Measurements from ENCODE around the gene MS4A13.
"Not testable (repeated sequence)": the region's sequence is repeated elsewhere in the genome, so short reads cannot be mapped to it uniquely, and the experiment has no call there.

Gene MS4A13

GRCh38 chr11:60515144-60515855 is at the start of gene MS4A13:
Gene MS4A13, plus strand, starts transcription at chr11:60515392. Its CDS starts 2,692 bp downstream, at chr11:60518084.
- no peak for DNase-seq

- no peak for DNase-seq
Observed at GRCh38 chr11:60468829-60469228, 46.4 kb upstream of the MS4A13 start.

- DNase-seq, result no peak
Observed at GRCh38 chr11:60469723-60470122, 45.5 kb upstream of the MS4A13 start.

- DNase-seq, result no peak
Observed at GRCh38 chr11:60477035-60477445, 38.2 kb upstream of the MS4A13 start.

GRCh38 chr11:60482361-60482760 is 32.8 kb upstream of the MS4A13 start:
- DNase-seq, result no peak

GRCh38 chr11:60485987-60486386 is 29.2 kb upstream of the MS4A13 start:
- peak; percentile 28 for DNase-seq

- no peak for DNase-seq
Observed at GRCh38 chr11:60492488-60493009, 22.6 kb upstream of the MS4A13 start, which contains the start of gene MS4A12. Gene MS4A12, plus strand, starts transcription at chr11:60492778. Its CDS starts 4,541 bp downstream, at chr11:60497319.

- DNase-seq, result no peak
Observed at GRCh38 chr11:60493454-60493853, 21.7 kb upstream of the MS4A13 start.

GRCh38 chr11:60498399-60498798 is 16.8 kb upstream of the MS4A13 start:
- DNase-seq, result no peak

- DNase-seq, result no peak
Observed at GRCh38 chr11:60498853-60499252, 16.3 kb upstream of the MS4A13 start.

GRCh38 chr11:60500276-60500910 is 14.8 kb upstream of the MS4A13 start:
- DNase-seq, result no peak

GRCh38 chr11:60502221-60502775 is 12.9 kb upstream of the MS4A13 start:
- DNase-seq, result no peak

GRCh38 chr11:60504219-60504905 is 10.8 kb upstream of the MS4A13 start:
- peak; percentile 5 for DNase-seq

- not testable (repeated sequence) for DNase-seq
Observed at GRCh38 chr11:60509609-60510008, 5.6 kb upstream of the MS4A13 start.

GRCh38 chr11:60510209-60510608 is 5.0 kb upstream of the MS4A13 start:
- not testable (repeated sequence) for DNase-seq

GRCh38 chr11:60511393-60511792 is 3.8 kb upstream of the MS4A13 start:
- DNase-seq, result no peak

GRCh38 chr11:60512651-60513225 is 2.5 kb upstream of the MS4A13 start:
- no peak for DNase-seq

GRCh38 chr11:60513496-60514460 is 1.4 kb upstream of the MS4A13 start:
- DNase-seq, result no peak

GRCh38 chr11:60528465-60528864 is 13.3 kb downstream of the MS4A13 start:
- no peak for DNase-seq

- no peak for DNase-seq
Observed at GRCh38 chr11:60528934-60529333, 13.7 kb downstream of the MS4A13 start.

GRCh38 chr11:60530454-60531100 is 15.4 kb downstream of the MS4A13 start:
- DNase-seq, result no peak

Data from CD4-positive, alpha-beta T cell treated with Interleukin-10 for 1 hour (primary cell).